Stimulated activated CD4-positive, alpha-beta T cell treated with anti-CD3 and anti-CD28 coated beads, Interleukin-4, amount 100 ng/mL, for 1 hour (primary cell): ENCODE measurements around the gene NTM.
"Not testable (repeated sequence)": the region's sequence is repeated elsewhere in the genome, so short reads cannot be mapped to it uniquely, and the experiment has no call there.

Source experiments
- DNase-seq: peaks from one replicate; pipeline ENCODE4 v3.0.0-alpha.2; 2020

Gene NTM

DNA sequence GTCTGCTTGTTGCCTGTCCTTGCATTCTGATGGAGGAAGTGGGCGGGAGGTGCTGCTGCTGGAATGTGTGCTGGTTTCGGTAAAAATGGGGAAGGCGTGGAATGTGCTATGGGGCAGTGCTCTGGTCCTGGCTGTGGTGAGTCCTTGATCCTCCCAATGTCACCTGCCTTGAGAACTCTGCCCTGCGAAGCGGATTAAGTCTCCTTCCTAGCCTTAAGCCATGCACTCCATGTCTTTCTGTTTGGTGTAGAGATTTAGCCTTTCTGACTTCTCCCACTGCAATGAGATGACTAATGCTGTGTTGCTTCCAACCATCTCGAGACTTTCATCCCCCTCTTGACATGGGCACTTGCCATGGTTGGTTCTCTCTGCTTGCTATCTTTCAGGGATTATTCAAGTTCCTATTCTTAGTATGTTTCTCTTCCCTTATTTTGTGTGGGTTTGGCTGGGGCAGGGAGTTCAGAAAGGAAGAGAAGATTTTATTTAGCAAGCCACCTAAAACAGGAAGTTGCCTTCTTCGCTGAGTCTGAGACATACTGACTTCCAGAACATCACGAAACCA is 687.9 kb downstream of the NTM start:
- no peak for DNase-seq

DNA sequence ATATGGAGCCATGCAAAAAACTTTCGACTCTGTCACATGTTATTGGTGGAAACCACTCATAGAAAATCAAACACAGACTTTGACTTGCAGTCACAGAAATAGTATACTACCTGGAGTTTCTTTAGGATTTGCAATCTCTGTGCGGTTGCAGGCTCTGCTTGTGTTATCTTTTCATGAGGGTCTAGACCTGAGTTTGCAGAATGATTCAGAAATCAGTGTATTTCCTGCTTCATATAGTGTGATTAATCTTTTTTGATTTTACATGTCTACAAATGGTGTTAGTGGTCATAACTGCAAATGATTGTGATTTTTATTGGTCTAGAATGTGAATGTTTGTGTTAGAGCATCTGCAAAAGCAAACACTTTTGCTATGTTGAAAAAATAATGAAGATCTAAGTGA is 690.2 kb downstream of the NTM start:
- DNase-seq: no peak

DNA sequence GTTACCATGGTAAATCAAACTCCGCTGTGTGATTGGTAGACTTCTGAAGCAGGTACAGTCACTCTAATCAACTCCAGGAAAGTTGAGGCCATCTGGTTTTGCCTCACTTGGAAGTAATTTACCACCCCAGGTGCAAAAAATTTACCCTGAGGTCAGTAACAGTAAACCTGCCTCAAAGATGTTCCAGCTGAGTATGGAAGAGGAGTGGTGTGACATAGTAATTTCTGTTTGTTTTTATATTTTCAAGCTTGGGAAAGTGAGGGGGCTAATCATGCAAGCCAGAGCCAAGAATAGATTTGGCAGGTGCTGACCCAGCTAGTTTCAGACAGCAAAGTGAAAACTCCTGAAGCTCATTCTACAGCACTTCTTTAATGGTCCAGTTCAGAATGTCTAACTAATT is 691.6 kb downstream of the NTM start:
- DNase-seq: no peak

DNA sequence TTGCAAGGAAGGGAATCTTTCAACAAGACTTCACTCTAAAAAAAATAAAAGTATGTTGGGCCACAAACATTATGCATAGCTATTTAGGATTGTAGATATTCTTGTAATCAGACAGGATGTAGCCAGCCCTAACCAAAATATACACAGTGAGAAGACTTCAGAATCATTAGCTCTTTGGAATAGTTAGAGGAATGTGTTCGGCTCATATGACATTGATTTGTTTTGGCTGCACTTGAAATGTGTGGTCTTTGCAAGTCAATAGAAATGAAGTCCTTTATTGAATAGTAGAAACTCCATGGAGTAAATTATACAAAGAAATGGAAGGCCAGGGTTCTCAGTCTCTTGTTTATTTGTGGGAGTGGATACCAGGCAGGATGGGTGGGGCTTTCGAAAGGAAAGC is 692.1 kb downstream of the NTM start:
- no peak for DNase-seq

DNA sequence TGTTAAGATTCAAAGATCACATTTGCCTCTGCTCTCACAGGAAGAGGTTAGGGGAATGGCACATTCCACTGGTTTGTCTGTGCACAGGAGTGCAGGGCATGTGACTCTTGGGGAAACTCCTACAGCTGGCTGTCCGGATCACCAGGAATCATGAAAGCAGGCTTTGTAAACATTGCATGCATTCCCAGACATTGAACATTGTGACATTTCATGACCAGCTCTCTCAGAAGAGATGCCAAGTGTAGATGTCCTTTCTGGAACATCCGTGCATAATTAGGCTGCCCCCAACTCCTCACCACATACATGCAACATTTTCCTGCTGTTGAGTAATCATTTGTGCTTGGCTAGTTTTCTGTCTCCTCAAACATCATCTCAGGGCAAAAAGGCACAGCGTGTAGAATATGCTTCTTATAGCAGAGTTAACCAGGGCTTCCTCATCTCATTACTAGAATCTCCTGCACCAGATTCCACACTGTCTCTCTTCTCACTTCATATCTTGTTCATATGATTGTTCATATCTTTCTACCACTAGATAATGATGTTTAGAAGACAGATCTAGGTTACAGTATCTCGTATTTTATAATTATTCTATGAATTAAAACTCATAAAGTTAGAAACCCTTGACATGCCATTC is 694.7 kb downstream of the NTM start:
- no peak for DNase-seq

DNA sequence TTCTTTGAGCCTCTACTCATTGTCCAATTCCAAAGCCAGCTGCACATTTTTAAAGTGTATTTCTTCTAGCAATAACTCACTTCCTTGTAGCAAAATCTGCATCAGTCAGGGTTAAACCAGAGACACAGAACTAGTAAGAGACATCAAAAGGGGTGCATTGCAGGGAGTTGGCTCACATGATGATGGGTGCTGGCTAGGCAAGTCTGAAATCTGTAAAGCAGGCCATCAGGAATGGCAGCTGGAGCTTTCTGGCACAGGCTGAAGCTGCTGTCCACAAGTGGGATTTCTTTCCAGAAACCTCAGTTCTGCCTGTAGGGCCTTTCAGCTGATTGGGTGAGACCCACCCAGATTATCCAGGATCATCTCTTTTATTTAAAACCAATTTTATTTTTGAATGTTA is 698.1 kb downstream of the NTM start:
- no peak for DNase-seq

DNA sequence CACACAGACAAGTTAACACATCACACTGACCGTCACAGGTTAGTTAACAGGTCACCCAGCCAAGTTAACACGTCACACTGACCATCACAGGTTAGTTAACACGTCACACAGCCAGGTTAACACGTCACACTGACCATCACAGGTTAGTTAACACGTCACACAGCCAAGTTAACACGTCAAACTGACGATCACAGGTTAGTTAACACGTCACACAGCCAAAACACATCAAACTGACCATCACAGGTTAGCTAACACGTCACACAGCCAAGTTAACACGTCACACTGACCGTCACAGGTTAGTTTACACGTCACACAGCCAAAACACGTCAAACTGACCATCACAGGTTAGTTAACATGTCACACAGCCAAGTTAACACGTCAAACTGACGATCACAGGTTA is 699.2 kb downstream of the NTM start:
- DNase-seq: not testable (repeated sequence)

DNA sequence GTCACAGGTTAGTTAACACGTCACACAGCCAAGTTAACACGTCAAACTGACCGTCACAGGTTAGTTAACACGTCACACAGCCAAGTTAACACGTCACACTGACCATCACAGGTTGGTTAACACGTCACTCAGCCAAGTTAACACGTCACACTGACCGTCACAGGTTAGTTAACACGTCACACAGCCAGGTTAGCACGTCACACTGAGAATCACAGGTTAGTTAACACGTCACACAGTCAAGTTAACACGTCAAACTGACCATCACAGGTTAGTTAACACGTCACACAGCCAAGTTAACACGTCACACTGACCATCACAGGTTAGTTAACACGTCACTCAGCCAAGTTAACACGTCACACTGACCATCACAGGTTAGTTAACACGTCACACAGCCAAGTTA is 700.5 kb downstream of the NTM start:
- not testable (repeated sequence) for DNase-seq

DNA sequence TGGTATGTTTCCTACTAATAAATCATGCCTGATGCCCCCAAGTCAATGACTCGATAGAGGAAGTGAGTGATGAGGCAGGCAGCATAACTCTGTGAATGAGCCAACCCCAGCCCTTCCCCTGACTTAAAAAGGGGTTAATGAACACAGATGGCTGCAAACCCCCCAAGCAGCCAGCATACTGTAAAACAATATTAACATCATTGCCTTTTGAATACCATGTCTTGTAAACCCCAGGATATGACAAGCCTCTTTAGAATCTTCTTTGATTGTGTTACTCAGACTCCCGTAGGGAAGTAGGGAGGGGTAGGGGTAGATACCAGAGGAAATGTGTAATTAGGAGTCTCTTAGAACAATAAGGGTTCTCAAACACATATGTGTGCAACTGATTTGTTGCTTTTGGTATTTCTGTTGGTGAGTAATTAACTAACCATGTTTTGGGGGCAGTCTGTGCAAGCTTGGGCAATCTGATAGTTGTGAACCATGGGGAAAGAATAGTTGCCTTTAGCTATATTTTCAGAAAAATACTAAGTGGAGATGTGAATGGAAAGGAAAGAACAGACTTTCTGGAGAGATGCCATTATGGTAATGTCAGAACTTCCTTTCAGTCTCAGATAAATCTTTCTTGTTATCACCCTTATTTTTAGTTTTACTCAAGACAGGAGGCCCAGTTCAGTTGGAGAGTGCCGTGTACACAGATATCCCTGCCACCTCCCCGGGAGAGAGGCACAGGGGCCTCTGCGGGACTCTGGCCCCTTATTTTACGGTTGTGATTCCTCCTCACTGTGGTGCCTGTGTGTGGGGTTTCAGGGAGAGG is 701.8 kb downstream of the NTM start:
- DNase-seq: no peak

DNA sequence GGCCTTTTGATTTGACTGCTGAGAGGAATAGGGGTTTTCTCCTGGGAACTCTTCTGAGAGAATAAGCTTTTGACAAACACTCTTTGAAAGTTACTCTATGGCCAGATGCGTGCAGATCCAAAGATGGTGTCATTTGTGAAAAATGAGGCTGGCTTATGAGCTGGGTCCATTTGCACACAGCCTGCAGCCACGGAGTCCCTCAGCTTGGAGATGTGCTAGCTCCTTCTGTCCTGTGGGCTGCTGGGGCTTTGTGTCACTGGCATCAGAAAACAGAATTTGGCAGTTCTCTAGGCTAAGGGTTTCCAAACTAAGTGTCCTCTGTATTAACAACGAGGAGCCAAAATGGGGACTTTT is 702.4 kb downstream of the NTM start:
- DNase-seq: no peak

DNA sequence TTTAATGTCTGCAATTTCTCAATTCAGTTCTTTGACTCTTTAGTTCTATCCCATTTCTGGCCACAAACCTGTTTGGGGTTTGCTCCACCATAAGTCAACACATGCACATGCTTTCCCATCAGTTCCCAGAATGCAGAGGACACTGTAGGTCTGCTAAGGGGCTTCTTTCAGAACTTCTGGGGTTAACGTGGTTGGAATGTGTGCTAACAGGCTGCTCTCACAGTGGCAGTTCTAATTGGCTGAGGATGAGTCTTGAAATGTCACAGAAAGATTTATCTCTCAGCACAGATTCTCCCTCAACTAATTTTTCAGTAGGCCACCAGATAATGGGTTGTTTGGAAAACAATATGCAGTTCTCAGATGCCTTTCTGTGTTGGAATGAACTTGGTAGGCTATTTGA is 703.4 kb downstream of the NTM start:
- DNase-seq: no peak

DNA sequence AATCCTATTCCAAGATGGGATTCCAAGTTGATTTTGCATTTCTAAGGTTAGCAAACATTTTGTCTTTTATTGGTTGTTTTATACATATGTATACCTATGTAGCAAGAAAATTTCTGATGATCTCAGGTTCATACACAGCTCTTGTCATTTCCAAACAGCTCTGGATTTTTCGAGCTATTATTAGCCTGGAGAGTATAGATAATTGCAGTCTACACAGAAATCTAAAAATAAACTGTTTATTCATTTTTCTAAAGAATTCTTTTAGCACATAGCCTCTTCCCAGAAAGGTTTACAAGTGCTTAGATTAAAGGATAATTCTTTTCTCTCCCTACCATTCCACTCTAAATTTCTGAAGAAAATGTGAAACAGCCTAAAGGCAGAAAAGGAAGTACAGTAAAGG is 705.0 kb downstream of the NTM start:
- no peak for DNase-seq

DNA sequence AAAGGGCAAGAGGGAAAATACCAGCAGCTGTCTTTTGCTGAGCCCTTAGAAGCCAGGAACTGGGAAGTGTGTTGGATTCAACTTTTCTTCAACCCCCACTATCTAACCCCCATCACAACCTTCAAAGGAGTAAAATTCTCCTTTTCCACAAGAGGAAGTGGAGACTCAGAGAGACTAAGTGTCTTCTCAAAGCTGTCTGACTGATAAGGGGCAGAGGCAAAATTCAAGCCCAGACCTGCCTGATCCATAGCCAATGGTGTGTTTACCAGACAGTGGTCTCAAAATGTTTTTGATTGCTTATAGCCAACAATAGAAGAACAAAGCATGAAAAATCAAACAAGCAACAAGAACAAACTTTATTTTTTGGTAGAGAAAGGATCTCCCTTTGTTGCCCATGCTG is 707.0 kb downstream of the NTM start:
- DNase-seq: no peak

DNA sequence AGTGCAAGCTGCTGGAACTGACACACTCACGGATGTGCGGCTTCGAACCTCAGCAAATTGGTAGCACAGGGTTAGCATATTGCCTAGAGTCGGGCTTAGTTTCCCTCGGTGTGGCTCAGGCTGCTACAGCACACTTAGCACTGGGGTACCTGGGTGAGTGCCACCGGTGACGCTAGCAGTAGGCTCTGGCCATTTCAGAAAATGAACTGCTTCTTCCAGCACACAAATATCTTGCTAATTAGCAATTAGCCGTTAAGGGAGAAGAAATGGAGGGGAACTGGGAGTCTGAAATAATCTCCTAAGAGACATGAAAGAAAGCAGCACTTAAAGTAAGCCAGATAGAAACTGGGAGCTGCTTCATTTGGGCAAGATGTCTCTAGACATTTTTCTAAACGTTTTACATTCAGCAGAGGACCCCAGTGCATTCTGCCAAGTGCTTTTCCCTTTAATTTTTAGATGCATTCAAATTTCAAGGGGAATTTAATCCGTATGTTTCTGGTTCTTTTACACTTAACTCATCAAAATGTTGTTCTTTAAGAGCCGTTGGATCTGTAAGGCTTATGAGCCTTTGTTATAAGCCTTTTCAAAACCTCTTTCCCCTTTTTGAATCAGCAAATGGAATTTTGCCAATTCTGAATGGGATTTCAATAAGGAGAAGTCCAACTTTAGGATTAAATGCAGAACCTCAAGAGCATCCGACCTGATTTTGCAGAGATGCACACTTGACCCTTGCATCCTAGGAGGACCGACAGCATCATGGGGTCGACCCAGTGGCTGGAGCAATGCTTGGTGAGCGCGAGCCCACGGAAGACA is 708.1 kb downstream of the NTM start:
- DNase-seq: no peak

DNA sequence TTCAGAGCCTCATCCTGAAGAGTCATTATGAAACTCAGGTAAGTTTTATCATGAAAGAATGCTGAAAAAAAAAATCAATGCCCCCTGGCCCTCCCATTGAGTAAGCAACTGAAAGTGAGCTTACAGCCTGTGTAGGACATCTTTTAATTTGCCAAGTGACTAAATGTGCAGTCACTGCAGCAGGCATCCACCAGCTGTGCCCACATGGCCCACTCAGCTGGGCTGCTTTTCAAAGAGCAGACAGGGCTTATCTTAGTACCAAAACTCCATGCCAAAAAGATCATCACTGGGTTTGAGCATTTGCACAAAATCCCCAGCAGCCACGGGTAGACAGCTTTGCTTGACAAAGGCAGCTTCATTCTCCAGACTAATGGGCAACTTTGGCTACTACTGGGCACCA is 709.7 kb downstream of the NTM start:
- DNase-seq: no peak

DNA sequence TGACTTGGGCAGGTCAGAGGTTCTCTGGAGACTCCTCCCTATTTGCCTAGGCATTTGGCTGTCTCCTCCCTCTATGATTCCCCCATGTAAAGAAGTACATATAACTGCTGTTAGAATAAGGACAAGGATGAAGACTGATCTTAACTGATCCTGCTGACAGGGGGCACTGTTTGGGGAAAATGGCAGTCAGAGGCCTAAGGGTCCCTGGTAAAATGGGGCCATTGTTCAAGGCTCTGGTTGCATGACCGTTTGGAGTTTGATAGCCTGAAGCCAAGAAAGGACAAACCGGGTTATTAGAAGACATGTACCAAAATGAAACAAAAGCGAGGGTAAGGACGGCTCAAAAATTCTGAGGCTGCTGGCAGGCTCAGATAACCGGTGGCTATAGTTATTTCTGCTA is 712.2 kb downstream of the NTM start:
- DNase-seq: no peak

DNA sequence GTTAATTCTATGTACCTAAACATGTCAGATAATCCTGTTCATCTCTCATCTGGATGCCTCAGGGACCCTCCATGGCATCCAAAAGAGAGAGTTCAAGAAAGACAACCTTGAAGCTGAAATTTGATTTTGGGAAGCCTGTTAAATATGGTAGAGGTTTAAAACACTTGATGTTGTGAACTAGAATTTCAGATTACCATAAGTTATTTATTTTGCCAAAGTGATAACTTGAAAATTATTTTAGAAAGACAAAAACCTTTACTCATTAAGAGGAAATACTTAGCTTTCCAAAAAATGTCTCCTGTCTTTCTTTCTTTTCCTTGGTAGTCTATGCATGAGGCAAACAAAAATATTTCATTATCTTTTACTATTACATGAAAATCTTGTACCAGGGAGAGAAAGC is 714.0 kb downstream of the NTM start:
- DNase-seq: no peak

DNA sequence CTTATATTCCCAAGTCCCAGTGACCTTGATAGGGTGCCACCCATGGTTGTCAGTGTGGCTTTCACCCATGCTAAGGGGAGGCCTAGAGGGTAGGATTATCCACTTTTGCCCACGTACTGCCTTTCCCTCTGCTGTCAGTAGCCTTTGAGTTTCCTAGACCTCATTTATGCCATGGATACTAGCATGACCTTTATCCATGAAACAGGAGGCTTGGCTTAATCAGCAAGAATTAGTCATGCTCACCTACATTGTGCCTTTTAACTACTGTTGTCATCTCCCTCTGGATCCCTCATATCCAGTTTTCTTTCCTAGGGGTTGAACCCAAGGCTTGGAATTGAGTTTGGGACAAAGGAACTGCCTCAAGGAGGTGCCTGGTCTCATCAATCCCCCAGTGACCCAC is 716.7 kb downstream of the NTM start:
- no peak for DNase-seq

DNA sequence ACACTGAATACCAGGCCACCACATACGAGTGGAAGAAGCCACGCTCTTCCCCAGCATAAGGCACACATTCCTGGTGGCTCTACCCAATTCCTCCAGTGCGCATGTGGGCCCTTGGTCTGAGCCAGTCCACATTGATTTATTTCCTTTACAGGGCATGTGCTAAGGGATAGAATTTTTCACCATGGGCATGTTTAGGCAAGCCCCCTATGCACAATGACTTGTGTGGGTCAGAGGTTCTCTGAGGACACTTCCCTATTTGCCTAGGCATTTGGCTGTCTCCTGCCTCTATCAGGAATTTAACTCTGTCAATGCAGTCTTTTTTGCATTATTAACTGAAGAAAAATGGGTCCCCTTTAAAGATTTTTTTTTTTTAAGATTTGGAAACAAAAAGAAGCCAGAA is 718.1 kb downstream of the NTM start:
- DNase-seq: no peak

DNA sequence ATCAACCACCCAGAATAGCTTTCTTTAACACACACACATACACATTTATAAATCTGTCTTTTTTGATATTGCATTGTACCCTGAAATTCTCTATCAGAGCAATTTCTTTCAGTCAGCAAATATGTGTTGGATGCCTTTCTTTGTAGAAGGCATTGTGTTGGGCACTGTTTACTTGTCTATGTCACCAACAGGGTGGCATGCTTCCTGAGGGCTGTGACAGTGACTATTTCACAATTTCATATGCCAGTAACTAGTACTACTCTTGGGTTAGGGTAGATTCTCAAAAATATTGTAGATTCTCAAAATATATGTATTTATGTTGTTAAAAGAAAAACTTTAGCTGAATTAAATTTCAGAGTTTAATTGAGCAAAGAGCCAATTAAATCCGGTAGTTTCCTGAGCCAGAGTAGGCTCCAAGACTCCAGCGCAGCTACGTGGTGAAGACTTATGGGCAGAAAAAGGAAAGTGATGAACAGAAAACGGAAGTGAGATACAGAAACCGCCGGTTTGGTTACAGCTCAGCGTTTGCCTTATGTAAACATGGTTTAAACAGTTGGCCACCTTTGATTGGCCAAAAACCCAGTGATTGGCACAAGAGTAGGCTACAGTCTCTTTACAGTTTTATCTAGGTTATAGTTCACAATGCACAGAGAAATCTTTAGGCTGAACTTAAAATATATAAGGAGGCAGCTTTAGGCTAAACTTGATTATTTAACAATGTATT is 723.3 kb downstream of the NTM start:
- DNase-seq: no peak

DNA sequence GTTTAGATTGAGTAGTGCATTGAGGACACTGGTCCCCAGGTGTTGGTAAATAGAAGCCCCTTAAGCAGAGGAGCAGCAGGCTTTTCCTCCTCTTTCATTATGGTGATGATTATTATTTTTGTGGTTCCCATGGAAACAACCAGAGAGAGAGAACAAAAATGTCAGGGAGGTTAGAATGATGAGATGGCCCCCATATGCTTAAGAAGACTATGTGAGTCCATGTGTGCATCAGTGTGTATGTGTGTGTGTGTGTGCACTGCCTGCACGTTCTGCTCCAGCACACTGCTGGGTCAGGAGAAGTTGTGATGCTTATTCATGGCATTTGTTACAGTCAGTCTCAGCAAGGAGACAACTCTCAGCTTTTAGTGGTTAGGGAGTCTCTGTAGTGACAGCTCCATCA is 724.2 kb downstream of the NTM start:
- no peak for DNase-seq

DNA sequence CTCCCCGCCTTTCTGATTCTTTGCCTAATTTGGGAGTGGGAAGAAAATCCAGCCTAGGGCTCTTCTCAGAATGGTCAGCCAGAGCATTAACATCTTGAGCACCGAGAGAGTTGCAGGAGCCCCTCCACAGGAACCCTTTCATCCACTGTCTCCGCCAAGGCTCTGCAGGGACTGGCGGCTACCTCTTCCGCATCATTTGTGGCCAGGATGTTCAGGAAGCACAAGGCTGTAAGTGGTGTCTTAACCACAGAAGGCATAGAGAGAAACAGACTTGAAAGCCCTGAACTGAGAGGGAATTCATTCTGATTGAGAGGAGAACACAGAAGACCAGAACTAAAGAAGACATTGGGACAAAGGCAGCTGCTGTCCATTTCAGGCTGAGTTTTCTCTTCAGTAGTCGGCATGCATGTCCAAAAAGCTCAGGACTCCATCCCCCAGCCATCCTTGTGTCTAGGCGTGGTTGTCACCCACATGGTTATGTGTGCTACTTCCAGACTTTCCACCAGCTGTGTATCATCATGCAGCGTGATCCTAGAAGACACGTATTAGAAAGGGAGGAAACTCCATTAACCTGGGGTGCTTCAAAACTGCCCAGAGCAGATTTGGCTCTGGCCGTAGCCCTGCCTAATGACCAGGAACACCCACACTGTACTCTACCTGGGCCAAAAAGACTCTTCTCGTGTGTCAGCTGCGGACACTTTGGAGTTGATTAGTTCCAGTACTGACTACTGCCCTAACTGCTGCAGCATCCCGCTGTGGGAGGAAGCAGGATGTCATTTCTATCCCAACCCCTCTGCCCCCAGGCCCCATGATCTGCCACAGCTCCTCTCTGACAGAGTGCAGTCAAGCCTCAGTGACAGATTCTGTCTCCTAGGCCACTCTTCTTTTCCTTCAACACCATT is 725.1 kb downstream of the NTM start:
- no peak for DNase-seq
